ENCODE measurements around the gene SMARCA4.

The SMARCA4 gene

DNA sequence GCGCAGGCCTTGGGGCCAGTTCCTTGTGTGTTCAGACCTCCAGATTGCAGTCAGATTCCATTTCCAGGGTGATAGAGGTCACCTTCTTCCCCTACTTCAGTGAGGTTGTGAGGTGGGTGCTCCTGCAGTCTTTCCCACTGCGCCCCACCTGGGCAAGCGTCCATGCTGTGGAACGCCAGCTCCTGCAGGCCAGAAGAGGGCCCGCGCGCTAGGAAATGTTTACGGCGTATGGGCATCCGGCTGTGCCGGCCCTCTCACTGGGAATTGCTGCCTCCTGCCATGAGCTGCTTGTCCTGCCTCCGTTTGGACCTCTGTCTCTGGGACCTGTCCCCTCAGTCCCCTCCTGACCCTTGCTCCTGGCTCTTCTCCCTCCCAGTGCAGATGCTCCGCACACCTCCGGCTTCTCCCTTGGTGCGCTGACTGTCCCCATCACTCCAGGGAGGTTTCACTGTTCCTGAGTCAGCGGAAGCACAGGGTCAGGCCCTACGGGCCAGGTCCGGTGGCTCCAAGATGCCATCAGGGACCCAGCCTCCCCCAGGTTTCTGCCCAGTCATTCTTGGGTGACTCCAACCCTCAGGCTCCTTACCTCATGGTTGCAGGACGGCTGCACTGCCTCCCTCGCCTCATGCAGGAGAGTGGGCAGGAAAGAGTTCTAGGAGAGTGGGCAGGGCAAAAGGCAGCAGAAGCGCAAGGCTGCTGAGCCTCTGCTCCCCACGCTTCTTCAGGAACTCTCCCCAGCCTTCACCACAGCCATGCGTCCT, 56.6 kb downstream of the SMARCA4 start:
- no peak for DNase-seq

DNA sequence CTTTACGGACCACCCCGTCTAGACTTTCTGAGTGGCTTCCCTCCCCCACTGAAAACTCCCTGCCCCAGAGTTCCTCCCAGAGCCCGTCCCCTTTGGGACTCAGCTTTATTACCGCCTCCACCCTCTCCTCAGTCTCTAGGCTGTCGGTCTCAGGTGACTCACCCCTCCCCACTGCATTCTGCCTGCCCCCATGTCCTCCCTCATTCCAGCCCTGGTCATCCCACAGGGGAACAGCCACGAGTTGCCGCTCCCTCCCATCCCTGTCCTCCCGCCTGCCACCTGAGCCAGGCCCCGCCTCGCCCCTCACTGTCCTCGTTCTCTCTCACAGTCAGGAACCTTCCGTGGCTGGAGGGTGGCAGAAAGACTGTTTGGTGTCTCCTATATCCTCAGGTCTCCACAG, 57.3 kb downstream of the SMARCA4 start:
- no peak for DNase-seq

- DNase-seq: no peak
These were observed 57.9 kb downstream of the SMARCA4 start for GRCh38 chr19:11018763-11019162.

DNA sequence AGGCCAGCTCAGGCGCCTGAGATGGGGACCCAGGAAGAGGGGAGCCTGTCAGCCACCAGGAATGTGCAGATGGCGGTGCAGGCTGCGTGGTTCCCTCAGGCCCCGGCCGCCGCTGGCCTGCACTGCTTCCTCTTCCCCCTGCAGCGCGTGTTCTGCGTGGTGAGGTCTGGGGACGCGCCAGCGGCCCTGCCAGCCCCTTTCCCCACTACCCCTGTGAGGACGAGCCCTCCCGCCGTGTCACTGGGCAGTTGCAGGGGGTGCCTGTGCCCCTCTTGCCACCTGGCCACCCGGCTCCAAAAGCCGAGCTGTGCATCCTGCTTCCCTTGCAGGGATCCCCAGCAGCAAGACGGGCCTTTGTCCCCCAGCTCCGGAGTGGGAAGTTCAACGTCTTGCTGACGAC, 58.4 kb downstream of the SMARCA4 start:
- DNase-seq: no peak

- DNase-seq: no peak
These were observed 59.0 kb downstream of the SMARCA4 start for GRCh38 chr19:11019824-11020223.

DNA sequence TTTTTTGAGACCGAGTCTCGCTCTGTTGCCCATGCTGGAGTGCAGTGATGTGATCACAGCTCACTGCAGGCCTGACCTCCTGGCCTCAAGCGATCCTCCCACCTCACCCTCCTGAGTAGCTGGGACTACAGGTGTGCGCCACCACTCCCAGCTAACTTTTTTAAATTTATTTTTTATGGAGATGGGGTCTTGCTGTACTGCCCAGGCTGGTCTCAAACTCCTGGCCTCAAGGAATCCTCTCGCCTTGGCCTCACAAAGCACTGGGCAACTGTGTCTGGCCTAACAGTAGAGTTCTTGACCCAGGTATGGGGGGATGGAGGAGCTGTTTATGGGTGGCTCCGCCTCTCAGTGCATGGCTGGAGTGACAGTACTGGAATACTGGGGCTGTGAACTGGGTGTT, 59.6 kb downstream of the SMARCA4 start:
- no peak for DNase-seq

DNA sequence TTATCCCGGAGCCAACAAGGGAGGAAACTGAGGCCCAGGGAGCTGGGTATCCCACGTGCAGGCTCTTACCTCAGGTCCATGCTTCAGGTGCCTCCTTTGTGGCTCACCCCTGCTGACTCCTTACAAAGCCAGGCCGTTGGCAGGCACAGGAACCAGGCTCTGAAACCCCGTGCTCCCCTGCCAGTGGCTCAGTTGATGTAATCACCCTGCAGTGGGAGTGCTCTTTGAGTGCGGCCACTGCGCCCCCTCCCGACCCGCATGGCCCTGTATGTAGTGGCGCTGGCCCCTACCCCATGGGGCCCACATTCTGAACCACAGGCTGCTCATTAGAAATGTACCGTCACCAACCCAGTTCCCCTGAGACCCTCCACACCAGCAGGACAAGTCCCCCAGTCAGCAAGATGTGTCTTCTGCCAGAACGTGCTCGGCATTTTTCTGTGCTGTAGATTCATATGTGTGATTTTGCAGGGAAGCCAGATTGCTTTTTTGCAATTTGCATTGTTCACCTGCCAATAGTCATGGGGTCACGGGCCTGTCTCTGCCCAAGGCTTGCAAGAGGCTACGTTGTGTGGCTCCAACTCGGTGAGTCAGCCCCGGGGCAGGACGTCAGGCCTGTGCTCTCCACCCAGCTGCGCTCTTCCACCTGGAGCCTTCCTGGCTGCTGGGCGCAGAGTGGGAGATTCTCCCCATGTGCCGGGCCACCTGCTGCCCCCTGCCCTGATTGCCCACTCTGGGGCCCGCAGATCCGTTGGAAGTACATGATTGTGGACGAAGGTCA, 60.3 kb downstream of the SMARCA4 start:
- no peak for DNase-seq

GRCh38 chr19:11021760-11022144, 60.9 kb downstream of the SMARCA4 start:
- no peak for DNase-seq

DNA sequence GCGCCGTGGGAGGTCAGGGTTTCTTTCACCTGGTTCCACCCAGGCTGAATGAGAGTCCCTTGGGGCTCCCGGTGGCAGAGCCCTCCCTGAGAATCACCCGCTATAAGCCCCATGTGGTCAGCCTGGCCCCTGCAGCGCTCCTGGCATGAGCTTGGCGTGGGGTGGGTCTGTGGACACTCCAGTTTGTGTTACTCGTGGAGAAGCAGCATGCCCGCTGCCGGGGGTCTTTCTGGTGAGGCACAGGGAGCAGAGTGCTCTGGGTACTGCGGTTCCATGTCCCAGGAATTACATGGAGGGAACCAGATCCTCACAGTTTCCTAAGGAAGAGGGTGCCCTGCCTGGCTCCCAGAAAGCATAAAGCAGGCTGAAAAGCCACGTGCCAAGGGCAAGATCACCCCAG, 62.2 kb downstream of the SMARCA4 start:
- DNase-seq: no peak

- DNase-seq: no peak
These were observed 62.9 kb downstream of the SMARCA4 start for GRCh38 chr19:11023710-11024109.

- DNase-seq: no peak
These were observed 63.4 kb downstream of the SMARCA4 start for GRCh38 chr19:11024259-11024658.

DNA sequence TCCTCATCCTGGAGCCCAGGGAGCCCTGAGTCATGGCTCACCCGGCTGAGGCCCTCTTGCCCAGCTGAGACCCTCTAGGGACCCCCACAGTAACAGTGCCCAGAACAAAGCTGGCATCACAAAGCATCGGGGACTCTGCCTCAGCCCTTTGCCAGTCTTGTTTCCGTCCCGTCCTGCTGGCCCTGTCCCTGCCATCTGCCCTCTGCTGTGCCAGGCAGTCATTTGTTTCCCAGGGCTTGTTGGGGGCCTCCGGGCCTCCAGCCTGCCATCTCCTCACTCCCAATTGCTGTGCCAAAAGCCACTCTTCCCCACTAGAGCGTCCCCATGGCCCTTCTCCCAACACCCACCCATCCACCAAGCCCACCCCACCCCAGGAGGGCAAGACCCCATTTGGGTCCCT, 64.2 kb downstream of the SMARCA4 start:
- DNase-seq: no peak

DNA sequence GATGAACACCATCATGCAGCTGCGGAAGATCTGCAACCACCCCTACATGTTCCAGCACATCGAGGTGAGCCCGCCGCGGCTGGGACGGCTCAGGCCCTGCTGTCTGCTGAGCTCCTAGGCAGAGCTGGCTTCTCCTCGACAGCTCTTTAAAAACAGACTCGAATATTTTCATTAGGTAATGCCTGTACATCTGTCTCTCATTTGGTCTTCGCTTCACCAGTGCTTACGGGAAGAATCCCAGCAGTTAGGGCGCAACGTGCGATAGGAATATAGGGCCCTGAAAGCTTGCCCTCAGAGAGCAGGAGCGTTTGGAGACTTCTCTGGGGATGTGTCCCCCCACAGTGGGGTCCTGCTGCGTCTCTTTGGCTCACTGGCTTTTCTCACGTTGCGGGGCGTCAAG, 64.6 kb downstream of the SMARCA4 start:
- no peak for DNase-seq

DNA sequence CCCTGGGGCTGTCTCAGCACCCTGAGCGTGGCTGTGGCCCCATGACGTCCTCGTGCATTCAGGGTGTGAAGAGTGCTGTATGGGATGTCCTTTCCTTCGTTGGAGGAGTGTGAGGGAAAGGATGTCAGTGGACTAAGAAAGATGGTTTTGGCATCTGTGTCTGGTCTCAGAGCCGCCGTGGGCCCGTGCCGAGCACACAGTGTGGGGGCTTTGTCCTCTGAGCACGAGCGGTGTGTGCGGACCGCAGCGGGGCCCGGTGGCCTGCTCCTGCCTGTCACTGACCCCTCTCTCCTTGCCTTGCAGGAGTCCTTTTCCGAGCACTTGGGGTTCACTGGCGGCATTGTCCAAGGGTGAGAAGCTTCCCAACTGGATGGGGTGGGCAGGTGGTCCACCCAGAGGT, 65.2 kb downstream of the SMARCA4 start:
- DNase-seq: no peak

- DNase-seq: no peak
These were observed 66.6 kb downstream of the SMARCA4 start for GRCh38 chr19:11027381-11027780.

GRCh38 chr19:11028146-11028545, 67.3 kb downstream of the SMARCA4 start:
- no peak for DNase-seq

GRCh38 chr19:11031421-11032070, 70.7 kb downstream of the SMARCA4 start:
- no peak for DNase-seq

DNA sequence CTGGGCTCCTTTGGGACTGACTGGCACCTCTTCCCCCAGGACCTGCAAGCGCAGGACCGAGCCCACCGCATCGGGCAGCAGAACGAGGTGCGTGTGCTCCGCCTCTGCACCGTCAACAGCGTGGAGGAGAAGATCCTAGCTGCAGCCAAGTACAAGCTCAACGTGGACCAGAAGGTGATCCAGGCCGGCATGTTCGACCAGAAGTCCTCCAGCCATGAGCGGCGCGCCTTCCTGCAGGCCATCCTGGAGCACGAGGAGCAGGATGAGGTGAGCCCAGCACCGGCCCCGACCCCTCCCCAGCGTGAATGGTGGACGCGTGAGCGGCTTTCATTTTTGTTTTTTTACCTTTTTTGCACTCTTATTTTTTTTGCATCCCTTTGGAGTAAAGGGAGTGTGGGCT, 72.4 kb downstream of the SMARCA4 start:
- DNase-seq: no peak

GRCh38 chr19:11033763-11034162, 72.9 kb downstream of the SMARCA4 start:
- no peak for DNase-seq

DNA sequence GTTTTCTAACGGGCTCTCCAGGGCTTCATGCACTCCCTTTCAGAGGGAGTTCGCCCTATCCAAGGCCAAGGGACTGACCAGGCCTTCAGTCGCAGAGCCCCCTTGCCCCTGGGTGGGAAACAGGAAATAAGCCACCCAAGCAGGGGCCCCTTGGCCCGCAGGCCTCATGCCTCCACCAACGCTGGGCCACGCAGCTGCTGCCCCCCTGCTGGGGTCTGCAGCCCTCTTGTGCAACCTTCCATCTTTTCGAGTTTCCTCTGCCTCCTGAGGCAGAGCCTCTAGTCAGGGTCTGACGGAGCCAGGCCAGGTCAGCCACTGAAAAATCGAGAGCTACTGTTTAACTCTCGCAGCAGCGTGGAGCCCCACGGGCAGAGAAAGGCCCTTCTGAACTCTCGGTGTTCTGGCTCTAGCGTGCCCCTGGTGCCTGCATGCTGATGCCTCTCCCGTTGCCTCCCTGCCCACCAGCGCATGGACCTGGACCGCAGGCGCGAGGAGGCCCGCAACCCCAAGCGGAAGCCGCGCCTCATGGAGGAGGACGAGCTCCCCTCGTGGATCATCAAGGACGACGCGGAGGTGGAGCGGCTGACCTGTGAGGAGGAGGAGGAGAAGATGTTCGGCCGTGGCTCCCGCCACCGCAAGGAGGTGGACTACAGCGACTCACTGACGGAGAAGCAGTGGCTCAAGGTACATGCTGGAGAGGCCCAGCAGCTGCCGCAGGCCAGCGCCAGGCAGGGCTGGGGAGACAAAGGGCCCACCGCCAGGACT, 73.8 kb downstream of the SMARCA4 start:
- DNase-seq: no peak

GRCh38 chr19:11035441-11036377, 74.9 kb downstream of the SMARCA4 start:
- DNase-seq: peak; percentile 71

DNA sequence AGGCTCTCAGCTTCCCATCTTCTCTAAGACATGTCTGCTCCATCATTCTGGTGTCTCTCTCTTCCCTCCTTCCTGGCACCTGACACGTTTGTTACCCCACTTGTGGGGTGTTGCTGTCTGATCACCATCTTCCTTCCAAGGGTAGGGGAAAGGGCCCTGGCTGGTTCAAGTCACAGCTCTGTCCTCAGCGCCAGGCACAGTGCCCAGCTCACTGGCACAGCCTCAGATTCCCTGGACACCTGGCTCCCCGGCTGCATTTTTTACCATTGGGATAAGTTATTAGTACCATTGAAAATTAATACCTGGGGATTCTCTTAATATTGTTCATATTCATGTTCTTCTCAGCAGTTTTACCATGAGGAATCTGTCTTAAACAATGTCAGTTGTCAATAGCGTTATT, 77.7 kb downstream of the SMARCA4 start:
- no peak for DNase-seq
